GM12891 (cell line): ENCODE results near the gene PARD3.

Source experiments
- POLR2A ChIP-seq: IDR thresholded peaks from 2 replicates; pipeline ENCODE4 v1.6.1; 2011; ENCODE audit warnings: low read depth, low read length, control low read depth
- POLR2AphosphoS5 ChIP-seq: IDR thresholded peaks from 2 replicates; pipeline ENCODE4 v1.6.1; 2011; ENCODE audit warnings: low read depth, low read length, control low read depth
- POU2F2 ChIP-seq: IDR thresholded peaks from 2 replicates; pipeline ENCODE4 v1.6.1; 2011; ENCODE audit warnings: low read depth, mild to moderate bottlenecking, control low read depth, low read length, moderate library complexity
- SPI1 ChIP-seq: IDR thresholded peaks from 2 replicates; pipeline ENCODE4 v1.6.1; 2011; ENCODE audit warnings: low read depth, low read length, control low read depth
- TAF1 ChIP-seq: IDR thresholded peaks from 2 replicates; pipeline ENCODE4 v1.6.1; 2011; ENCODE audit warnings: low read depth, low read length, control low read depth

- TF ChIP-seq POLR2AphosphoS5 = no peak
- no peak for TF ChIP-seq POLR2A
- no peak for TF ChIP-seq POU2F2
- TF ChIP-seq TAF1 = no peak
- no peak for TF ChIP-seq SPI1
Measured at GRCh38 chr10:34089253-34089652, 725.8 kb downstream of the PARD3 start.
